ENCODE data around the gene PLB1. TPM values are rescaled to one million over a fixed set of nuclear protein-coding genes. Genes with fewer than 3 reads are reported as not detected.
A peak's percentile ranks its signal among the peaks of the same experiment; 100 is the strongest.

The PLB1 gene
- total RNA-seq, 2 experiments from 2014 or later: 1.3 to 1.6 TPM

- no peak for TF ChIP-seq CTCF (IDR thresholded peaks at IDR 0.05)
- peaks cover 31% of the 10 kb centered on the region for H3K4me1 ChIP-seq (ENCODE audit: insufficient read depth, low read length)
- no peak overlapping the region for H3K4me3 ChIP-seq (ENCODE audit: low read length)
- Mint-ChIP-seq H3K27me3 (no peaks in the 10 kb centered on the region), H3K27ac (peak overlapping the region; percentile 75), H3K4me1 (ENCODE audit: low read depth) (peaks cover 11% of the 10 kb centered on the region), H3K36me3 (ENCODE audit: low read depth) (no peaks in the 10 kb centered on the region), H3K4me3 (peak overlapping the region; percentile 9), H3K9me3 (no peaks in the 10 kb centered on the region)
- DNase-seq (peak in 6 of 14 experiments; percentile 3 to 58 (median 32)), ATAC-seq (ENCODE audit: poor library complexity) (peak; percentile 62)
- H3K9me3 ChIP-seq (ENCODE audit: control insufficient read depth in 1 of 2, insufficient read depth in 1 of 2, low read length in 2 of 2): no peaks in the 10 kb centered on the region
- ChIA-PET POLR2A (no interaction called here), CTCF (no interaction called here)
- no peaks in the 10 kb centered on the region for H3K27me3 ChIP-seq (ENCODE audit: control insufficient read depth in 1 of 2, insufficient read depth in 2 of 2, low read length in 2 of 2)
- no peaks in the 10 kb centered on the region for H3K36me3 ChIP-seq (ENCODE audit: insufficient read depth, low read length)
- peak overlapping the region in 1 of 2 donors; percentile 61 for H3K27ac ChIP-seq (ENCODE audit: low read depth in 1 of 2, low read length in 2 of 2)
- intact Hi-C loops (cut with DNase I, micrococcal nuclease): no loop called here
These were observed 48.6 kb downstream of the PLB1 start for GRCh38 chr2:28544405-28544921.

GRCh38 chr2:28544922-28545589 lies 49.2 kb downstream of the PLB1 start:
- ChIA-PET POLR2A (no interaction called here), CTCF (interaction anchor here (0.8 kb wide), 1 partner anchor 22 kb away, joined by 3 read pairs; no protein-coding TSS in a partner anchor)
- DNase-seq (peak in 5 of 14 experiments; percentile 8 to 72 (median 46)), ATAC-seq (ENCODE audit: poor library complexity) (peak; percentile 55)
- Histone ChIP-seq H3K4me1 (ENCODE audit: insufficient read depth, low read length) (peaks cover 31% of the 10 kb centered on the region), H3K4me3 (ENCODE audit: low read length) (no peak overlapping the region), H3K9me3 (ENCODE audit: control insufficient read depth in 1 of 2, insufficient read depth in 1 of 2, low read length in 2 of 2) (no peaks in the 10 kb centered on the region), H3K27ac (ENCODE audit: low read depth in 1 of 2, low read length in 2 of 2) (peak overlapping the region in 1 of 2 donors; percentile 61), H3K27me3 (ENCODE audit: control insufficient read depth in 1 of 2, insufficient read depth in 2 of 2, low read length in 2 of 2) (no peaks in the 10 kb centered on the region), H3K36me3 (ENCODE audit: insufficient read depth, low read length) (no peaks in the 10 kb centered on the region)
- intact Hi-C loops (cut with DNase I, micrococcal nuclease): no loop called here
- no peaks in the 10 kb centered on the region for H3K27me3 Mint-ChIP-seq
- H3K9me3 Mint-ChIP-seq: no peaks in the 10 kb centered on the region
- peak overlapping the region; percentile 9 for H3K4me3 Mint-ChIP-seq
- TF ChIP-seq CTCF (IDR thresholded peaks at IDR 0.05): no peak
- H3K4me1 Mint-ChIP-seq (ENCODE audit: low read depth): peaks cover 11% of the 10 kb centered on the region
- no peaks in the 10 kb centered on the region for H3K36me3 Mint-ChIP-seq (ENCODE audit: low read depth)
- H3K27ac Mint-ChIP-seq: peak overlapping the region; percentile 75

- no peaks in the 10 kb centered on the region for H3K27me3 Mint-ChIP-seq
- ChIA-PET CTCF (interaction anchor here (0.8 kb wide), 1 partner anchor 21 kb away, joined by 3 read pairs; no protein-coding TSS in a partner anchor), POLR2A (no interaction called here)
- no peaks in the 10 kb centered on the region for H3K27me3 ChIP-seq (ENCODE audit: control insufficient read depth in 1 of 2, insufficient read depth in 2 of 2, low read length in 2 of 2)
- H3K4me3 Mint-ChIP-seq: no peak overlapping the region
- peaks cover 31% of the 10 kb centered on the region for H3K4me1 ChIP-seq (ENCODE audit: insufficient read depth, low read length)
- ATAC-seq (ENCODE audit: poor library complexity) (peak; percentile 49), DNase-seq (peak in 5 of 14 experiments; percentile 9 to 76 (median 48))
- no peaks in the 10 kb centered on the region for H3K9me3 ChIP-seq (ENCODE audit: control insufficient read depth in 1 of 2, insufficient read depth in 1 of 2, low read length in 2 of 2)
- no peak overlapping the region for H3K27ac Mint-ChIP-seq
- H3K36me3 ChIP-seq (ENCODE audit: insufficient read depth, low read length): no peaks in the 10 kb centered on the region
- no peak overlapping the region for H3K4me3 ChIP-seq (ENCODE audit: low read length)
- H3K27ac ChIP-seq (ENCODE audit: low read depth in 1 of 2, low read length in 2 of 2): no peak overlapping the region
- H3K36me3 Mint-ChIP-seq (ENCODE audit: low read depth): no peaks in the 10 kb centered on the region
- TF ChIP-seq CTCF (IDR thresholded peaks at IDR 0.05): no peak
- intact Hi-C loops (cut with DNase I, micrococcal nuclease): no loop called here
- H3K9me3 Mint-ChIP-seq: no peaks in the 10 kb centered on the region
- peaks cover 11% of the 10 kb centered on the region for H3K4me1 Mint-ChIP-seq (ENCODE audit: low read depth)
These were observed 49.8 kb downstream of the PLB1 start for GRCh38 chr2:28545590-28546200.

Measured in CD4-positive, alpha-beta T cell (primary cell).